Activated naive CD4-positive, alpha-beta T cell treated with anti-CD3 and anti-CD28 coated beads for 36 hours (primary cell): ENCODE results near the gene ANO6. TPM values are rescaled to one million over a fixed set of nuclear protein-coding genes. Genes with fewer than 3 reads are reported as not detected.

Source experiments
- CTCF ChIA-PET: fragments of 350-600 bp; sonication (Branson Sonifier 250); formaldehyde crosslinking; loops from one replicate; lab custom pipeline; 2021; ENCODE audit warnings: antibody characterized with exemption; lab: Charles Lee
- DNase-seq: peaks from one replicate; pipeline ENCODE4 v3.0.0-alpha.2; 2020
- H3K27ac Mint-ChIP-seq: one replicate; pipeline ENCODE4 v1.8.0; 2021; ENCODE audit warnings: mild to moderate bottlenecking, mixed read lengths
- H3K27me3 Mint-ChIP-seq: one replicate; pipeline ENCODE4 v1.8.0; 2021; ENCODE audit warnings: low read depth, mixed read lengths
- H3K36me3 Mint-ChIP-seq: one replicate; pipeline ENCODE4 v1.8.0; 2021; ENCODE audit warnings: low read depth, mixed read lengths
- H3K4me1 Mint-ChIP-seq: one replicate; pipeline ENCODE4 v1.8.0; 2021; ENCODE audit warnings: low read depth, mixed read lengths
- H3K4me3 Mint-ChIP-seq: one replicate; pipeline ENCODE4 v1.8.0; 2021; ENCODE audit warnings: mild to moderate bottlenecking, moderate library complexity, mixed read lengths
- H3K9me3 Mint-ChIP-seq: one replicate; pipeline ENCODE4 v1.8.0; 2021; ENCODE audit warnings: mixed read lengths
- intact Hi-C: fragments of 100-400 bp; cut with micrococcal nuclease; formaldehyde crosslinking; loops from one replicate; pipeline ENCODE4 v1.15.1; 2023
- total RNA-seq, 2 experiments: library from RNA; stranded (reverse); gene quantifications; one replicate each; pipeline ENCODE4 v1.2.3, GENCODE V29; 2021

ANO6 gene
- total RNA-seq, 2 experiments from 2014 or later = 12.9 to 14.6 TPM

DNA sequence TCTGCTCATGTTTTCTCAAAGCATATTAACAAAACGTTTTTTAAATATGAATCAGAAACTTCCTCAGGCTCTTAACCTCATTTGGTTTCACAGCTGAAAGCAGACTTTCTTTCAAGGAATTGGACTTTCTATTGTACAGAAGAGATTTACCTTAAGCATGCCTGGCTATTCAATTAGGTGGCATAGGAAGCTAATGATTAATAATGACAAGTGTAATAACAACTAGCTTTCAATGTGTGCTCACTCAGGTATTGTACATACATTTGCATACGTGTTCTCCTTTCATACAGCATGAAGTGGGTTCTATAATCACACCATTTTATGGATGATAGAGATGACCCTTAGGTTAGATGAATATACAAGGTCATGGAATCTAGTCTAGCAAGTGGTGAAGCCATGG lies 115.7 kb downstream of the ANO6 start:
- no peak overlapping the region for H3K4me3 Mint-ChIP-seq
- intact Hi-C loops = no loop called here
- H3K36me3 Mint-ChIP-seq = peaks cover 11% of the 10 kb centered on the region
- DNase-seq = no peak
- no peaks in the 10 kb centered on the region for H3K27me3 Mint-ChIP-seq
- H3K9me3 Mint-ChIP-seq = no peaks in the 10 kb centered on the region
- H3K27ac Mint-ChIP-seq = no peak overlapping the region
- no peaks in the 10 kb centered on the region for H3K4me1 Mint-ChIP-seq
- CTCF ChIA-PET = interaction anchor here (0.6 kb wide), 2 partner anchors 16 to 97 kb away, joined by 3 read pairs; no protein-coding TSS in a partner anchor

- intact Hi-C loops = no loop called here
- peaks cover 10% of the 10 kb centered on the region for H3K36me3 Mint-ChIP-seq
- no peak for DNase-seq
- H3K27ac Mint-ChIP-seq = no peak overlapping the region
- H3K27me3 Mint-ChIP-seq = no peaks in the 10 kb centered on the region
- H3K4me1 Mint-ChIP-seq = no peaks in the 10 kb centered on the region
- CTCF ChIA-PET = no interaction called here
- H3K9me3 Mint-ChIP-seq = no peaks in the 10 kb centered on the region
- no peak overlapping the region for H3K4me3 Mint-ChIP-seq
Observed at GRCh38 chr12:45334396-45334795, 118.5 kb downstream of the ANO6 start.

GRCh38 chr12:45336331-45336730 lies 120.4 kb downstream of the ANO6 start:
- H3K9me3 Mint-ChIP-seq = no peaks in the 10 kb centered on the region
- CTCF ChIA-PET = interaction anchor here (1.2 kb wide), 1 partner anchor 22 kb away, joined by 3 read pairs; no protein-coding TSS in a partner anchor
- no peaks in the 10 kb centered on the region for H3K27me3 Mint-ChIP-seq
- peaks cover 11% of the 10 kb centered on the region for H3K36me3 Mint-ChIP-seq
- intact Hi-C loops = no loop called here
- DNase-seq = no peak
- H3K4me3 Mint-ChIP-seq = no peak overlapping the region
- H3K4me1 Mint-ChIP-seq = no peaks in the 10 kb centered on the region
- H3K27ac Mint-ChIP-seq = no peak overlapping the region

DNA sequence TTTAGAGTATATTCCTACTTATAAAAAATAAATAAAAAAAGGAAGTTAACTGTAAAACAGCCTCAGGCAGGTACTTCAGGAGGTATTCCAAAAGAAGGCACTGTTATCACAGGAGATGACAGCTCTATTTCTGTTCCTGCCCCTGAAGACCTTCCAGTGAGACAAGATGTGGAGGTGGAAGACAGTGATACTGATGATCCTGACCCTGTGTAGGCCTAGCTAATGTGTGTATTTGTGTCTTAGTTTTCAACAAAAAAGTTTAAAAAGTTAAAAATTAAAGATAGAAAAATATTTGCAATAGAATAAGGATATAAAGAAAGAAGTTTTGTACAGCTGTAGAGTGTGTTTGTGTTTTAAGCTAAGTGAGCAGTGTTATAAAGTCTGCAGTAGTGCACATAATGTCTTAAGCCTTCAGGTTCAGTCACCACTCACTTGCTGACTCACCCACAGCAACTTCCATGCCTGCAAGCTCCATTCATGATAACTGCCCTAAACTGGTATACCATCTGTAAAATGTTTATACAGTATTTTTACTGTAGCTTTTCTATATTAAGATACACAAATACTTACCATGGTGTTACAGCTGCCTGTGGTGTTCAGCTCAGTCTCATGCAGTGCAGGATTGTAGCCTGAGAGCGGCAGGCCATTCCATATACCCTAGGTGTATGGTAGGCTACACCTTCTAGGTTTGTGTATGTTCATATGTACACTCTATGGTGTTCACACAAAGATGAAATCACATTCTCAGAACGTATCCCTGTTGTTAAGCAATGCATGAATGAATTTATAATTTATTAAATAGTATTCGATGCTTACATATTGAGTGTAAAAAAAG lies 121.1 kb downstream of the ANO6 start:
- H3K4me3 Mint-ChIP-seq = no peak overlapping the region
- no peaks in the 10 kb centered on the region for H3K27me3 Mint-ChIP-seq
- CTCF ChIA-PET = no interaction called here
- H3K36me3 Mint-ChIP-seq = peaks cover 9% of the 10 kb centered on the region
- no peak overlapping the region for H3K27ac Mint-ChIP-seq
- H3K4me1 Mint-ChIP-seq = no peaks in the 10 kb centered on the region
- intact Hi-C loops = no loop called here
- H3K9me3 Mint-ChIP-seq = no peaks in the 10 kb centered on the region
- no peak for DNase-seq

- DNase-seq = no peak
- H3K9me3 Mint-ChIP-seq = no peaks in the 10 kb centered on the region
- CTCF ChIA-PET = no interaction called here
- intact Hi-C loops = no loop called here
- H3K27me3 Mint-ChIP-seq = no peaks in the 10 kb centered on the region
- peaks cover 4% of the 10 kb centered on the region for H3K4me1 Mint-ChIP-seq
- H3K4me3 Mint-ChIP-seq = no peak overlapping the region
- H3K36me3 Mint-ChIP-seq = peaks cover 6% of the 10 kb centered on the region
- H3K27ac Mint-ChIP-seq = no peak overlapping the region
Observed at GRCh38 chr12:45337835-45338234, 121.9 kb downstream of the ANO6 start.

GRCh38 chr12:45338272-45338671 lies 122.4 kb downstream of the ANO6 start:
- CTCF ChIA-PET = no interaction called here
- Mint-ChIP-seq H3K36me3 (peaks cover 8% of the 10 kb centered on the region), H3K4me1 (peaks cover 5% of the 10 kb centered on the region), H3K9me3 (no peaks in the 10 kb centered on the region), H3K4me3 (no peak overlapping the region), H3K27me3 (no peaks in the 10 kb centered on the region), H3K27ac (no peak overlapping the region)
- DNase-seq = no peak
- intact Hi-C loops = no loop called here

DNA sequence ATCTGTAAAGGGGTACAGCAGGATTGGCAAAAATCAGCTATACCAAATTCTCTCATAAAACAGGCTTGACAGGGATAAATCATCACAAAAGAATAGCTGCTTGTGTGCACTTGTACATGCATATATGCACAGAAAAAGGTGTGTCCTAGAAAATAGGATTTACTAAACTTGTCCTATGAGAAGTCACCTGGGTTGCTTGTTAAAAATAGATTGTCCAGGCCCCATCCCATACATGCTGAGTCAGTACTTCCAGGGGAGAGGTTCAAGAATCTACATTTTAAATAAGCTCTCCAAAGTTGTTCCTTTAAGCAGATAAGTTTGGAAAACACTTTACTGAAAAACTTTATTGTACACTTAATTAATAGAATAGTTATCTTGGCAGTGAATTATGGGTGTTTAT lies 123.1 kb downstream of the ANO6 start:
- CTCF ChIA-PET = no interaction called here
- no peak for DNase-seq
- Mint-ChIP-seq H3K36me3 (peaks cover 8% of the 10 kb centered on the region), H3K27ac (no peak overlapping the region), H3K27me3 (no peaks in the 10 kb centered on the region), H3K4me1 (peaks cover 5% of the 10 kb centered on the region), H3K9me3 (no peaks in the 10 kb centered on the region), H3K4me3 (no peak overlapping the region)
- intact Hi-C loops = no loop called here

- peaks cover 5% of the 10 kb centered on the region for H3K4me1 Mint-ChIP-seq
- CTCF ChIA-PET = no interaction called here
Observed at GRCh38 chr12:45342171-45342570, 126.3 kb downstream of the ANO6 start.

GRCh38 chr12:45342848-45343247 lies 127.0 kb downstream of the ANO6 start:
- intact Hi-C loops = no loop called here
- Mint-ChIP-seq H3K4me1 (peaks cover 5% of the 10 kb centered on the region), H3K27ac (no peak overlapping the region), H3K4me3 (no peak overlapping the region), H3K36me3 (peaks cover 14% of the 10 kb centered on the region), H3K27me3 (no peaks in the 10 kb centered on the region), H3K9me3 (no peaks in the 10 kb centered on the region)
- CTCF ChIA-PET = no interaction called here
- no peak for DNase-seq

More at GRCh38 chr12:45342171-45342570, 126.3 kb downstream of the ANO6 start:
- intact Hi-C loops = no loop called here
- Mint-ChIP-seq H3K27ac (no peak overlapping the region), H3K36me3 (peaks cover 13% of the 10 kb centered on the region), H3K27me3 (no peaks in the 10 kb centered on the region), H3K9me3 (no peaks in the 10 kb centered on the region), H3K4me3 (no peak overlapping the region)
- DNase-seq = no peak

DNA sequence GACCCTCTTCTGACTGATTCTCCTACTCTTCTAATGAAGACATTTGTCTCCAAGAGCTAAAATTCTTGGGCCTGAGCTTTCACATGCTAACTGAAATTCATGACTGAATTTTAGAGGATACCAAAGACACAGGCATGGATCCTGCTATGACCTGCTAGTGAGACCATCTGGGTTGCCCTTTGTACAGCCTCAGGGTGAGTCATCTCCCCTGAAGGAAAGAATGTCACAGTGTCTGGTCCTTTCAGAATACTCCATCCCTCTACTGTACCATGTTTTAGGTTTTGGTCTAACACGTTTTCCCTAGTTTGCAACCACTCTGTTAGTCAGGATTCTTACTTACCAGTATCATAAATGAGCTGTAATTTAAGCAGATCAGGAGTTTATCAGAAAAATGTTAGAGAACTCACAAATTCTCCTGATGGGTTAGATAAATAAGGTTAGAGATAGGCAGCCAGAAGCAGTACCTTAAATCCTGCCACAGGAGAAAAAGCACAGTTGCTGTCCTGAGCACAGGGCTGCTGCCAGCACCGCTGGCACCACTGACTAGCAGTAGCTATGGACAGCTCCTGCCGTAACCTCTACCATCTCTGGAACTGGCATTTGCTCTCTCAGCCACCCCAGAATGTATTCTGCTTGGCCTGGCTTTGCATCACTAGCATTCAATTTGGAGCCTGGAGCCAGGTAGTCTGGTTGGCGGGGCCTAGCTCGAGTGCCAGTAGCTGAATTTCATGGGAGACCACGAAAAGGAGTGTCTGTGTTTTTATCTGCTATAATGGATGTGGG lies 127.6 kb downstream of the ANO6 start:
- no peak overlapping the region for H3K27ac Mint-ChIP-seq
- peaks cover 5% of the 10 kb centered on the region for H3K4me1 Mint-ChIP-seq
- H3K36me3 Mint-ChIP-seq = peaks cover 20% of the 10 kb centered on the region
- intact Hi-C loops = no loop called here
- H3K9me3 Mint-ChIP-seq = no peaks in the 10 kb centered on the region
- no peaks in the 10 kb centered on the region for H3K27me3 Mint-ChIP-seq
- CTCF ChIA-PET = interaction anchor here (0.6 kb wide), 1 partner anchor 20 kb away, joined by 3 read pairs; no protein-coding TSS in a partner anchor
- DNase-seq = no peak
- H3K4me3 Mint-ChIP-seq = no peak overlapping the region

GRCh38 chr12:45348311-45348710 lies 132.4 kb downstream of the ANO6 start:
- peaks cover 2% of the 10 kb centered on the region for H3K9me3 Mint-ChIP-seq
- DNase-seq = no peak
- H3K27ac Mint-ChIP-seq = no peak overlapping the region
- intact Hi-C loops = no loop called here
- H3K36me3 Mint-ChIP-seq = peaks cover 41% of the 10 kb centered on the region
- H3K27me3 Mint-ChIP-seq = no peaks in the 10 kb centered on the region
- CTCF ChIA-PET = no interaction called here
- H3K4me3 Mint-ChIP-seq = no peak overlapping the region
- H3K4me1 Mint-ChIP-seq = no peaks in the 10 kb centered on the region

DNA sequence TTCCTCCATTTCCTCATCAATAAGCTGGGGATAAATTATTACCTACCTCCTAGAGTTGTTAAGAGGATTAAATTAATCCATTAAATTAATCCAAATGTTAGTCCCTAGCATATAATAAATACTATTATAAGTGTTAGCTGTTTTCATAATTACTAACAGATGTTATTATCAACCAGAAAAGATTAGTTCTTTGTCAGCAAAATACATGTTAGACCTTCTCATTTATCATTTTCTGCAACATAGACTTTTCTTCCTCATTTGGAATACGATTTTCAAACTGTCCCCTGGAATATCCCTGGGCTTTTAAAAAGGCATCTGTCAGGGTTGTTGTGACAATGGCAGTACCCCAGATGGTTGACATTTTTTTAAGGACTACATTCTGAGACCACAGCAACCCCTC lies 133.1 kb downstream of the ANO6 start:
- intact Hi-C loops = no loop called here
- CTCF ChIA-PET = no interaction called here
- no peak for DNase-seq

More for the DNA sequence above, 133.1 kb downstream of the ANO6 start:
- H3K36me3 Mint-ChIP-seq = peaks cover 44% of the 10 kb centered on the region
- H3K9me3 Mint-ChIP-seq = peaks cover 2% of the 10 kb centered on the region
- H3K27ac Mint-ChIP-seq = no peak overlapping the region
- H3K4me3 Mint-ChIP-seq = no peak overlapping the region
- peaks cover 3% of the 10 kb centered on the region for H3K4me1 Mint-ChIP-seq
- H3K27me3 Mint-ChIP-seq = no peaks in the 10 kb centered on the region
